ENCODE data around the gene CRYAB.

Gene CRYAB

GRCh38 chr11:111860257-111860656, 51.3 kb downstream of the CRYAB start:
- FAIRE-seq (no peak), DNase-seq (ENCODE audit: insufficient read length, low spot score) (no peak)
- no peak for TF ChIP-seq POLR2A (IDR thresholded peaks at IDR 0.05; ENCODE audit: low read depth, low read length)
